GM12874 (cell line): ENCODE results near the gene SLC25A17.

Experiments
- TF ChIP-seq, protein P1 (sequence below): IDR thresholded peaks from 2 replicates; pipeline ENCODE4 v1.5.1; 2011; ENCODE audit warnings: low read depth, mild to moderate bottlenecking, control low read depth, low read length, moderate library complexity; ENCODE audit not compliant: insufficient read depth

SLC25A17 gene

DNA sequence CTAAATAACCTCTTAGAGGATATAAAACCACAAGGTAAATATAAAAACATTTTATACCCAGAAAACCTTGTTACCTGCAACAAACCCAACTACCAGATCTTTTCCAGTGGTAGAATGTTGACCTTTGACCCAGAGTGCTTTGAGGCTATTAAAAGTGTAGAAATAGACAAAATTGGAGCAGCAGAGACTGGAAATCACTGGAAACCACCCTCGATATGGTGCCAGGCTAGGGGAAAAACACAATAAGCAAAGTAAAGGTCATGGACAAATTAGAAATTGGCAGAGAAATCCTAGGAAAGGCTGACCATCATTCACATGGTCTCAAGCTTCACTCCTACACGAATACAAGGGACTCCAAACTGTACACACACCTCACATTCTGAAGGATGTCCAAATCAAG, 26.7 kb downstream of the SLC25A17 start:
- TF ChIP-seq, protein P1, sequence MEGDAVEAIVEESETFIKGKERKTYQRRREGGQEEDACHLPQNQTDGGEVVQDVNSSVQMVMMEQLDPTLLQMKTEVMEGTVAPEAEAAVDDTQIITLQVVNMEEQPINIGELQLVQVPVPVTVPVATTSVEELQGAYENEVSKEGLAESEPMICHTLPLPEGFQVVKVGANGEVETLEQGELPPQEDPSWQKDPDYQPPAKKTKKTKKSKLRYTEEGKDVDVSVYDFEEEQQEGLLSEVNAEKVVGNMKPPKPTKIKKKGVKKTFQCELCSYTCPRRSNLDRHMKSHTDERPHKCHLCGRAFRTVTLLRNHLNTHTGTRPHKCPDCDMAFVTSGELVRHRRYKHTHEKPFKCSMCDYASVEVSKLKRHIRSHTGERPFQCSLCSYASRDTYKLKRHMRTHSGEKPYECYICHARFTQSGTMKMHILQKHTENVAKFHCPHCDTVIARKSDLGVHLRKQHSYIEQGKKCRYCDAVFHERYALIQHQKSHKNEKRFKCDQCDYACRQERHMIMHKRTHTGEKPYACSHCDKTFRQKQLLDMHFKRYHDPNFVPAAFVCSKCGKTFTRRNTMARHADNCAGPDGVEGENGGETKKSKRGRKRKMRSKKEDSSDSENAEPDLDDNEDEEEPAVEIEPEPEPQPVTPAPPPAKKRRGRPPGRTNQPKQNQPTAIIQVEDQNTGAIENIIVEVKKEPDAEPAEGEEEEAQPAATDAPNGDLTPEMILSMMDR = no peak

DNA sequence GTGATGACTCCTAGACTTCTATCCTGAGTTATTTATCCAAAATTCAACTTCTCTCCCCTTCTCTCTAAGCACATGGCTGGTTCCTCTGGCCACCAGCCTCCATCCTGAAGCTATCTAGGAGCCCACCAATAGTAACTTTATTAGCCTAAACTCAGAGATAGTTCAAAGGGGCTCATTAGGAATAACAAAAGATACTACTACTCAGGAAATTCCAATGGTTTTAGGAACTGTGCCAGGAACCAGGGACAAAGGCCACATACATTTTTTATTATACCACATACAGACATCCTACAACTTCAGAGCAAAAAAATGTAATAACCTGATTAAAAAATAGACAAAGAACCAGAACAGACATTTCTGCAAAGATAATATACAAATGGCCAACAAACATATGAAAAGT, 27.9 kb downstream of the SLC25A17 start:
- TF ChIP-seq, protein P1 = no peak

DNA sequence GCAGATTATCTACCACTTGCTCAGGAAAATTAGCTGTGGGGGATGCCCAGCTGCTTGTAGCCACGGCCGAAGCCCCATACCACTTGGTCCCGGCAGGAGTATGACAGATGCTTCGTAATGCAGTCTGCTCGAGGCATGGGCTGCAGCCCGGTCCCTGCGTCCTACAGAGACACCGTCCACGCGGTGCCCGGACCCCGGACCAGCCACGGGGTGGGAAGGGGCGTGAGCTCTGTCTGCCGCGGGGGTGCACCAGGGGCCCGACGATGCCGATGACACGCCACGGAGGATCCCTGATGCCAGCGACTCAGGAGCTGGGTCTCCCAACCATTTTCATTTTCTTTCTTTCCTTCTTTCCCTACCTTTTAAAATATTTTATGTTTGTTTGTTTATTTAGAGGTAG, 30.0 kb downstream of the SLC25A17 start:
- TF ChIP-seq, protein P1 = no peak

DNA sequence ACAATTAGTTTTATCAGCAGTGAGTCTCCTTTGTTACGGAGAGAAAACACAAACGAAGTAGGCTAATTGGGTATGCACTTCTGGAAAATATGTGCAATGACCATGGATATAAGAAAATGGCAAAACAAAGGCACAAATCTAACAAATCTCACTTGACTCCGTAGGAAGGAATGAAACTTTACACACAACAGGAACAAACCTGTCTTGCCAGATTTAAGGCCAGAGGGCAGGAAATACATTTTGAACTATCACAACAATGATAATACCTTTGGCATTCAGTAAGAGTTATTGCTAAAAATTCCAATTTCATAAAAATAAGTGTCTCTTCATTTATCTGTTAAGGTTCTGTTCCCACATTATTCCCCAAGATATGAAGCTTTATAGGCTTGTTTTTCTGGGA, 36.6 kb downstream of the SLC25A17 start:
- TF ChIP-seq, protein P1 = no peak

DNA sequence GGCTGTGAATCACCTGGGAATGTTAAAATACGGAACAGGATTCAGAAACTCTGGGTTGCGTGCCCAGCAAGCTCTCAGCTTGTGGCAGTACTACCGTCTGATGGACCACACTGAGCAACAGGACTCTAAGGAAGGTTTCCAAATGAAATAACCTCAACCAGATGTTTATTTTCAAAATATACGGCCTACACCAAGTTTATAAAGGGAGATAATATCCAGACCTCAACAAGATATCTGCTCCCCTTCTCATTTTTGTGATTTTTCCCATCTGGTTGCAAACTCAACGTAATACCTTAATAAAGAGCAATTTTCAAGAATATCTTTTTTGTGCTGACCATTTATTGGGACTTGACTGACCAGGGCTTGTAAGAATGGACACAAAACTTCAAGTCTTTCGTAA, 49.4 kb downstream of the SLC25A17 start:
- TF ChIP-seq, protein P1 = no peak

DNA sequence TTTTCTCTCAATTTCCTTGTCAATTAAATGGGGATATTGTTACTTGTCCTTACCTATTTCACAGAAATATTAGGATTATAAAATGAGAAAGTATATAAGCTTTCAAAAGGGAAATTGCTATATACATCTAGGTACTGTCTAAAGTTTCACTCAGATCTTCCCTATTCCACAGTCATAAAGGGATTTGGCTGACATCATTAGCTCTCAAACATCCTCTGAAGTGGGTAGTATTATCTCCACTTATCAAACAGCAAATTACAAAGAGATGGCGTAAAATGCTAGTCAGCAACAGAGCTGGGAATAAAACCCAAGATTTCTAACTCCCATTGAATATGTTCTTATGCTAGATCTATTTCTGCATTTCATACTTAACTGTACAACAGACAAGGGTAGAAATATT, 50.9 kb downstream of the SLC25A17 start:
- TF ChIP-seq, protein P1 = no peak

DNA sequence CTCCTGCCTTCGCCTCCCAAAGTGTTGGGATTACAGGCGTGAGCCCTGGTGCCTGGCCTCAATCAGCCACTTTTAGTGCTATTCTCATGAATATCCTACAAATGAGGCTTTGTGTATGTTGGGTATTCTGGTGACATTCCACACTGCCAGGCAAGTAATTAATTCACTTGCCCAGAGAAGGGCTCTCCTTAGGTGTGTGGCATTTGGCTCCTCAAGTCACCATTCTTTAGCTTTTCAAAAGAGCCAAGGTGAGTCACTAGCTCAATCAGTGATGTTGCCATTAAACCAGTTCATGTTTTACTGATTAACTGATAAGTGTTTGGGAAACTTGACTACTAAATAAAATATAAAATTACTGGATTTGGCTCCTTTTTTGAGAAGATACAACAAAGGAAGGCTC, 52.2 kb downstream of the SLC25A17 start:
- TF ChIP-seq, protein P1 = no peak
